ENCODE results near the gene CNOT3. TPM values are rescaled to one million over a fixed set of nuclear protein-coding genes. Genes with fewer than 3 reads are reported as not detected.
"Not testable (repeated sequence)": the region's sequence is repeated elsewhere in the genome, so short reads cannot be mapped to it uniquely, and the experiment has no call there.

Gene CNOT3
- total RNA-seq, 1 experiment from 2014 or later = 14.0 TPM

- DNase-seq (ENCODE audit: low read depth) = peak; percentile 89
These were observed 53.6 kb downstream of the CNOT3 start, which contains the start of gene TSEN34 for GRCh38 chr19:54191011-54191810. Gene TSEN34, plus strand, starts transcription at chr19:54191308. Its CDS starts 57 bp downstream, at chr19:54191365.

- DNase-seq (ENCODE audit: low read depth) = no peak
These were observed 54.4 kb downstream of the CNOT3 start for GRCh38 chr19:54191811-54192453.

DNA sequence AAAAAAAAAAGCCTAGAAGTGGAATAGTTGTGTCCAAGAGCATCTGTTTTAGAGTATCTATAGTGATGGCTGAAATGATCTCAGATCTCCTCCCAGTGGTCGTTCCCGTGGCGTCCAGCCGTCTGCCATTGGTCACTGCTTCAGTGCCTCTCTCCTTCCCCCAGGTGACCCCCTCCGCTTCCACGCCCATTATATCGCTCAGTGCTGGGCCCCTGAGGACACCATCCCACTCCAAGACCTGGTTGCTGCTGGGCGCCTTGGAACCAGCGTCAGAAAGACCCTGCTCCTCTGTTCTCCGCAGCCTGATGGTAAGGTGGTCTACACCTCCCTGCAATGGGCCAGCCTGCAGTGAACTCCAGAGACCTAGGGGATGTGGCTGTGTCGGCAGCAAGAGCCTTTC lies 55.4 kb downstream of the CNOT3 start:
- no peak for DNase-seq (ENCODE audit: low read depth)

DNA sequence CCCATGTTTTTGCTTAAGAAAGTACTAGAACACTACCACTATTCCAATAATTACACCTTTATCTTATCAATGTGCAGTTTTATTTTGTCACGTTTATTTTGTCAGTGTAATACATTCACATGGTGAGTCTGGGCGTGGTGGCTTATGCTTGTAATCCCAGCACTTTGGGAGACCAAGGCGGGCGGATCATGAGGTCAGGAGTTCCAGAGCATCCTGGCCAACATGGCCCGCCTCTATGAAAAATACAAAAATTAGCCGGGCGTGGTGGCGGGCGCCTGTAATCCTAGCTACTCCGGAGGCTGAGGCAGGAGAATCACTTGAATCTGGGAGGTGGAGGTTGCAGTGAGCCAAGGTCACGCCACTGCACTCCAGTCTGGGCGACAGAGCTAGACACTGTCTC lies 56.9 kb downstream of the CNOT3 start:
- DNase-seq (ENCODE audit: low read depth) = not testable (repeated sequence)

DNA sequence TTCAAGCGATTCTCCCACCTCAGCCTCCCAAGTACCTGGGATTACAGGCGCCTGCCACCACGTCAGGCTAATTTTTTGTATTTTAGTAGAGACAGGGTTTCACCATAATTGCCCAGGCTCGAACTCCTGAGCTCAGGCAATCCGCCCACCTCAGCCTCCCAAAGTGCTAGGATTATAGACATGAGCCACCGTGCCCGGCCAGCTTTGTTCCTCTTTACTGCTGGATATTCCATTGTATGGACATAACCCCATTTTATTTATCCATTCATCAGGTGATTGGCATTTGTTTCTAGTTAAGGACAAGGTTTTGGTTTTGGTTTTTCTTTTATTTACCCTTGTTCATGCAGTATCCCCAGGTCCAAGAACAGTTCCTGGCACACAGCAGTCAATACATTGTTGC lies 59.0 kb downstream of the CNOT3 start:
- no peak for DNase-seq (ENCODE audit: low read depth)

DNA sequence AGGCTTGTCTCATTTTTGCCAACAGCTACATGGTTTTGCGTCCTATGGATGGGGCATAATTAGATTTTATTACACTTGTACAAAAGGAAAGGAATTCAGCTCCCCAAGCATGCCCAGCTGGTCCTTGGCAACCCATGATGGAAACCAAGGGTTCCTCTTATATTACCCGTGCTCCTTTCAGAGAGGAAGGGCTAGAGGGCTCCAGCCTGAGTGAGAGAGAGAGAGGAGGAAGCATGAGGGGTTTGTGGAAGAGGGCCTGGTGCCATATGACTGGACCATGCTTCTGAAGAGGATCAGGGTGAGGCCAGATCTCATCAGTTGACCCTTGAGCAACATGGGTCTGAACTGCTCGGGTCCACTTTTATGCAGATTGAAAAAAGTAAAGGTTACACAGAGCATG lies 59.6 kb downstream of the CNOT3 start:
- DNase-seq (ENCODE audit: low read depth) = no peak

- DNase-seq (ENCODE audit: low read depth) = no peak
These were observed 61.8 kb downstream of the CNOT3 start for GRCh38 chr19:54199401-54199800.

GRCh38 chr19:54201172-54201701 lies 63.7 kb downstream of the CNOT3 start:
- no peak for DNase-seq (ENCODE audit: low read depth)

GRCh38 chr19:54201980-54202379 lies 64.4 kb downstream of the CNOT3 start:
- DNase-seq (ENCODE audit: low read depth) = no peak

DNA sequence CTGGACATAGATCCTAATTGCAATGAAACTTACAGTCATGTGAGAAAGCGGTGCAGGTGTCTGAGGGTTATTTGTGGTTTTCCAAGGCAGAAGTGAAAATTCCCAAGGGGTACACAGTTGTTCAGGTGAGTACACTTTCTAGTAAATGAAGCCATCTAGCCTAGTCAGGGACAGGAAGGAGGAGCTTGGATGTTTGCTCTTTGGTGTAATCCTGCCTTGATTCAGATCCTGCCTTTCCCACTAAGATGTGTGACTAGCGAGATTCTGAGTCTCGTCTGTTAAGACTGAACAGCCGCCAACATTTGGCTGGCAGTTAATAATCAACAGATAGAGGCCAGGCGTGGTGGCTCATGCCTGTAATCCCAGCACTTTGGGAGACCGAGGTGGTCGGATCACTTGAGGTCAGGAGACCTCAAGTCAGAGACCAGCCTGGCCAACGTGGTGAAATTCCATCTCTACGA lies 65.6 kb downstream of the CNOT3 start:
- DNase-seq (ENCODE audit: low read depth) = no peak

DNA sequence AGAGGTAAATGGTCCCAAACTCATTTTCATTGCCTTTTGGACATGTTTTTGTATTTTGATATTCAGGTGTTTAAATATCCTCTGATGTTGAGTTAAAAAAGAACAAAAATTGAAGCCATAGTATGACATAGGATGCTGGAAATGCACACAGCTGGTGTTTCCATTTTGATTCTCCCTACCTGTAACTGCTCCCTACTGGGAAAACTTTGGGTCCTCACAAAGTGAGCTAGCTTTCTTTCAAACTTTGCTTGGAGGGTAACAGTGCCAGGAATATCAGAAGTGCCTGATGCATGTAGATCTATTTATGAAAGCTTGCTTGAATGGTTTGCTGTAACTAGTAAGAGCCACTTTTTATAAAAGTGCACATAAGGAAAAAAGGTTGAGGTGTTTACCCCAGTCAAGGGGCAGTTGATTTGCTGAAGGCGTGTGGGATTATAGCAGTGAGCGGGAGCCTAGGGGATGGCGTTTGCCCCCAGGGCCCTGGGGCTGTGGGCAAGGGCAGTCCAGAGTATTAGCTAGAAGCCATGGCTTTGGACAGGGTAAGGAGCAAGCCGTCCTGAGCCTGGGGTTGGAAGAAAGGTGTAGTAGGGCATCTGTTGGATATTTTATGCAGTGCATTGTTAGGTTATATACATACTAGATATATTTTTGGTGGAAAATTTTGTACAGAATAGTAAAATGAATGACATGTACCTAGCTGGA lies 67.4 kb downstream of the CNOT3 start:
- no peak for DNase-seq (ENCODE audit: low read depth)

Other genes starting within 250 kb of the CNOT3 start
- 0.29 and 0.54 TPM in 2 replicates for gene CACNG7, start 228.5 kb upstream of the CNOT3 start, total RNA-seq (2014; rRNA removed; shearing (Covaris generic))
- 0.48 and 2.9 TPM in 2 replicates for gene CACNG8, start 174.8 kb upstream of the CNOT3 start, total RNA-seq (2014; rRNA removed; shearing (Covaris generic))
- 1.0 and 9.3 TPM in 2 replicates for gene CACNG6, start 146.1 kb upstream of the CNOT3 start, total RNA-seq (2014; rRNA removed; shearing (Covaris generic))
- gene VSTM1, start 73.9 kb upstream of the CNOT3 start, total RNA-seq (2014; rRNA removed; shearing (Covaris generic)) = not detected in 2 replicates
- gene TARM1, start 56.4 kb upstream of the CNOT3 start, total RNA-seq (2014; rRNA removed; shearing (Covaris generic)) = not detected in 2 replicates
- 0.27 and 0.74 TPM in 2 replicates for gene OSCAR, start 37.0 kb upstream of the CNOT3 start, total RNA-seq (2014; rRNA removed; shearing (Covaris generic))
- gene NDUFA3, start 34.9 kb upstream of the CNOT3 start, total RNA-seq (2014; rRNA removed; shearing (Covaris generic)) = 17.4 and 34.1 TPM in 2 replicates
- gene TFPT, start 22.1 kb upstream of the CNOT3 start, total RNA-seq (2014; rRNA removed; shearing (Covaris generic)) = 60.2 and 101 TPM in 2 replicates
- gene PRPF31, start 22.0 kb upstream of the CNOT3 start, total RNA-seq (2014; rRNA removed; shearing (Covaris generic)) = 78.8 and 92.3 TPM in 2 replicates
- gene LENG1, start 22.0 kb downstream of the CNOT3 start, total RNA-seq (2014; rRNA removed; shearing (Covaris generic)) = 15.6 and 21.3 TPM in 2 replicates
- 0.06 TPM in 1 of 2 replicates, not detected in the other for gene TMC4, start 35.4 kb downstream of the CNOT3 start, total RNA-seq (2014; rRNA removed; shearing (Covaris generic))
- 74.9 and 89.3 TPM in 2 replicates for gene MBOAT7, start 51.8 kb downstream of the CNOT3 start, total RNA-seq (2014; rRNA removed; shearing (Covaris generic))
- 88.1 and 141 TPM in 2 replicates for gene TSEN34, start 53.5 kb downstream of the CNOT3 start, total RNA-seq (2014; rRNA removed; shearing (Covaris generic))
- gene RPS9, start 63.1 kb downstream of the CNOT3 start, total RNA-seq (2014; rRNA removed; shearing (Covaris generic)) = 2,362 and 2,452 TPM in 2 replicates
- not detected in 2 replicates for gene LILRB3, start 85.2 kb downstream of the CNOT3 start, total RNA-seq (2014; rRNA removed; shearing (Covaris generic))
- not detected in 2 replicates for gene LILRA6, start 105.0 kb downstream of the CNOT3 start, total RNA-seq (2014; rRNA removed; shearing (Covaris generic))
- not detected in 2 replicates for gene LILRB5, start 119.5 kb downstream of the CNOT3 start, total RNA-seq (2014; rRNA removed; shearing (Covaris generic))
- gene LILRB2, start 143.3 kb downstream of the CNOT3 start, total RNA-seq (2014; rRNA removed; shearing (Covaris generic)) = not detected in 2 replicates
- gene LILRA5, start 175.4 kb downstream of the CNOT3 start, total RNA-seq (2014; rRNA removed; shearing (Covaris generic)) = not detected in 2 replicates
- not detected in 2 replicates for gene LILRA4, start 201.4 kb downstream of the CNOT3 start, total RNA-seq (2014; rRNA removed; shearing (Covaris generic))
- gene LAIR1, start 227.2 kb downstream of the CNOT3 start, total RNA-seq (2014; rRNA removed; shearing (Covaris generic)) = not detected in 2 replicates